ENCODE data around the gene STRA6.

The STRA6 gene

DNA sequence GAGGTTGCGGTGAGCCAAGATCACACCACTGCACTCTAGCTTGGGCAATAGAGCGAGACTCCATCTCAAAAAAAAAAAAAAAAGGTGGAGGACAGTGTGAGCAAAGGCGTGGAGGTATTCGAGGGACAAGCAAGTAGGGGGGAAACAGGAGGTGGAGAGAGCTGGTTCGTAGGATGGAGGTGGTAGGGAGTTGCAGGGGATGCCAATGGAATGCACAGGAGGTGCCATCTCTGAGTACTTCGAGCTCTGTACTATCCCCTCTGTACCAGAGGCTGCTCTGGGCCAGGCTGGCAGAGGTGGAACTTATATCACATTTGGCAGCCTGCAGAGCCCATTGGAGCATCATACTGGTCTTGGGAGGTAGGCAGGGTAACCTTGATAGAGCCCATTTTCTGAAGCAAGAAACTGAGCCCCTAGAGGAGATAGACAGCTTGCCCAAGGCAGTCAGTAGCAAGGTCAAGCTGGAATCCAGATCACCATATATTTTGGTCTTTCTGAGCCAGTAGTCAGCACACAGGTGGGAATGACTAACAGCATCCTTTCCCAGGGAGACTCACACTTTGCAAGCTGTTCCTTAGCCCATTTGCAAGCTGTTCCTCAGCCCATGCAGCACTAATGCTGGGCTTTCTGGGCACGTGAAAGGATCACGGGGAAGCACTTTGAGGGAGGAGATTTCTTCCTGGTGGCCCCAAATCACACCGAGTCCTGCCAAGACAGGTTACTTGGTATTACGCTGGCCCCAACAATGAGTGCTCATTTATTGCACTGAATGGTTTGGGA lies 24.4 kb upstream of the STRA6 start:
- DNase-seq (ENCODE audit: low read depth in 3 of 3), result no peak

DNA sequence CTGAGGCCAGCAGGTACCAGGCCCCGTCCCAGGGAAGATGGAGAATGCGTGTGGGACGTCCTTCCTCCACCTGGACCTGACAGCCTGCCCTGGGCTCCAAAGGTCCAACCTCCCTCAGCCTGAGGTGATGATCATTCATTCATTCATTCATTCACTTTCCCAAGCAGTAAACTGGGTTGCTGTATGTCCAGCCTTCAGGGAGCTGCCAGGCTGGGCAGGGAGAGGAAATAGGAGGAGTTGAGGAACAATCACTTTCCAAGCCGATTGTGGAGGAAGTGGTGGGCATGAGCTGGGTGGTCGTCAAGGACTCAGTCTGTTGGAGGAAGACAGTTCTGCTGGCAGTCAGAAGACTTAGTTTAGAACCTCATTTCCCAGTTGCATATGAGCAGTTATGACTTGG lies 23.3 kb upstream of the STRA6 start:
- DNase-seq (ENCODE audit: low read depth in 3 of 3), result no peak

DNA sequence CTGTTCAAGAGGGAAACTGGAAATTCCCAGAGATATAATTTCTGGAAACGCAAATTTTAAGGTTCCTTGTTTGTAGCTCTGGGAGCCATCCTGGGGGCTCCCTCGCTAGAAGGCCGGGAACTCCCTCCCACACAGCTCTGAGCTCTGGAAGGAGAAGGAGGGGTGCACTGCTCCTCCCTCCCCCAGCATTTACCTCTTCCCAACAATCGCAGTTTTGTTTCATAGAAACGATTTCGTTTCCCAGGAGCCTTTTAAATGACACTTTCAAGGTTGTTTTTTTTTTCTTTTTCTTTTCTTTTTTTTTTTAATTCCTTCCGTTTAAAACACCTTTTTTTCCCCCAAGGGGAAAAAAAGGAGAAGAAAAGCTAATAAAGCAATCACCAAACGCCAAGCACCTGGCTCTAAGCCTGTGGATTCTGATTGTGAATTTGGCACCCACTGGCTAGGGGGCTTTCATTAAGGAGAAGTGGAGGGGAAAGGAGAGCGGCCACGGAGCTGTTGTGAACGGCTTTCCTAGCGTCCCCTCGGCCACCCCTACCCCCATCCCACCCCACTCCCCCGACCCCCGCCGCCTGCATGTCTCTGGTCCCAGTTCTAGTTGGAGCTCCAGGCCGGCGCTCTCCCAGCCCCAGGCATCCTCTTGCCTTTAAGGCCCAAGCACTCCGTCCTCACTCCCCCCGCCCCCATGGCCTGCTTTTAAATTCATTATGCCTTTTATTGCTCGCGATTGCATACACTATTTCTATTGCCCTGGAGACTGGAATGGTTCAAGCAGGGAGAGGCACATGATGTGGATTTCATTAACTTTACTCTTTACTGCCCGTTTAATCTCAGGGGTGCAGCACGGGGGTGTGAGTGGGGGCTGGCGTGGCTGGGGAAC lies 19.9 kb upstream of the STRA6 start:
- no peak for DNase-seq (ENCODE audit: low read depth in 3 of 3)

DNA sequence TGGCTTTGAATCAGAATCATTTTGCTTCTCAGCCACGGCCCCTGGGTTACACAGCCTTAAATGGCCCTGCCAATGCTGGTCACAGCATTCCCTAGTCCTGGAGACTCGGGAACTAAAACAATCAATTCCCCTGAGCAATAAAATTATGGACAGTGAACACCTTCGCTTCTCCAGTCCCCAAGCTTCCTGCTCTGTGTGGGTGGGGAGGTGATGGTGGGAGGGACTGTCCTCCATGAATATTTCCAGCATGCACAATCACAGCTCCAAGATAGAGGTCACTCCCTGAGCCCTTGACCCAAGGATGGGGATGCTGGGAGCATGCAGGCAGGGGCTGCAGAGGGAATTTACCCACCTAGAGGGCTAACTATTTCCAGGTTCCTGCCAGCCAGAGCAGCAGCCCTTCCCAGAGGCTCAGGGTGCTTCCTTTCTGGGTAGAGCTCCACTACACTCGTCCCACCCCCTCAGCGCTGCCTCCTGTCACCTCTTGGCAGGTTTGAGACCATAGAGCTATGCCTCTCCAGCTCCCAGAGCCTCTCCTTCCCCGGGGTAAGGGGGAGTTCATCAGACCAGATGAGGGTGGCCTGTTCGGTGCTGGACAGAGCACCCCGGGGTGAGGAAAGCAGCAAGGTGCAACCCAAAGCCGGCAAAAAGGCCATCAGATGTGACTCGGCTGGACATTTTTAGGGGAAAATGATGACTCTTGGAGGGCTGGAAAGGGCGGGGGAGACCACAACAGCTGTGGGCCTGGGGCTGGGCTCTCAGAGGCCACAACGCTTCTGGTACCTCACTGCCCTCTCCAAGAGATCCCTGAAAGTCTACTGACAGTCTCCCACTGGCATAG lies 19.0 kb upstream of the STRA6 start:
- no peak for DNase-seq (ENCODE audit: low read depth in 3 of 3)

DNA sequence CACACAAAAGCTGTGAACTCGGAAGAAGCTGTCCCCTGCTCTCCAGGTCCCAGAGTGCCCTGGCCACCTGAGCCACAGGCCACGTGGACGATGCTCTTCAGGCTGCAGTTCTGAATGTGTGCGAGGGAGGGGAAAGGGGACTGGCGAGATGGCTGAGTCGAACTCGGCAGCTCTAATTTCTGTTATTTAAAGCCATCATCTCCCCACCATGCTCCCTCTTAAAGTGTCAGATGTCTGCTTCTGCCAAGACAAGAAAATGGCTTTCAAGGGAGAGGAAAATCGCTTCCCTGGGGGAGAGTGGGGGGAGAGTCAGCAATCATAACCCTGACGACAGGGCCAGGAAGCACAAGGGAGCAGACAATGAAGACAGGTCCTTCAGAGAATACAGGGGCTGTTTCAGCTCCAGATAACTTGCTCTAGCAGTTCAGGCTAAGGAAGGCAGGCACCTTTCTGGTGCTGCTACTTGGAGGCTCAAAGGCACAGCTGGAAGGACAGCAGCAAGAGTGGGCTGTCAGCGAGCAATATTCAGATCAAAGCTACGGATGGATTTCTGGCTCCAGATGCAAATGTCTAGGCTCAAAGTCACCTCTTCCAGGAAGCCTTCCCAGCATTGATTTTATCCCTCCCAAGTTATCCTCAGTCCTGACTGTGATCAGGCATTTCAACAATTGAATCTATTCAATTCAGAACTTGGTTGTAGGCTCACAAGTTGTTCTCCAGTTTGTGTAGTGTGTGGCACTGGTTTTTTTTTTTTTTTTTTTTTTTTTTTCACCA lies 18.1 kb upstream of the STRA6 start:
- no peak for DNase-seq (ENCODE audit: low read depth in 3 of 3)

DNA sequence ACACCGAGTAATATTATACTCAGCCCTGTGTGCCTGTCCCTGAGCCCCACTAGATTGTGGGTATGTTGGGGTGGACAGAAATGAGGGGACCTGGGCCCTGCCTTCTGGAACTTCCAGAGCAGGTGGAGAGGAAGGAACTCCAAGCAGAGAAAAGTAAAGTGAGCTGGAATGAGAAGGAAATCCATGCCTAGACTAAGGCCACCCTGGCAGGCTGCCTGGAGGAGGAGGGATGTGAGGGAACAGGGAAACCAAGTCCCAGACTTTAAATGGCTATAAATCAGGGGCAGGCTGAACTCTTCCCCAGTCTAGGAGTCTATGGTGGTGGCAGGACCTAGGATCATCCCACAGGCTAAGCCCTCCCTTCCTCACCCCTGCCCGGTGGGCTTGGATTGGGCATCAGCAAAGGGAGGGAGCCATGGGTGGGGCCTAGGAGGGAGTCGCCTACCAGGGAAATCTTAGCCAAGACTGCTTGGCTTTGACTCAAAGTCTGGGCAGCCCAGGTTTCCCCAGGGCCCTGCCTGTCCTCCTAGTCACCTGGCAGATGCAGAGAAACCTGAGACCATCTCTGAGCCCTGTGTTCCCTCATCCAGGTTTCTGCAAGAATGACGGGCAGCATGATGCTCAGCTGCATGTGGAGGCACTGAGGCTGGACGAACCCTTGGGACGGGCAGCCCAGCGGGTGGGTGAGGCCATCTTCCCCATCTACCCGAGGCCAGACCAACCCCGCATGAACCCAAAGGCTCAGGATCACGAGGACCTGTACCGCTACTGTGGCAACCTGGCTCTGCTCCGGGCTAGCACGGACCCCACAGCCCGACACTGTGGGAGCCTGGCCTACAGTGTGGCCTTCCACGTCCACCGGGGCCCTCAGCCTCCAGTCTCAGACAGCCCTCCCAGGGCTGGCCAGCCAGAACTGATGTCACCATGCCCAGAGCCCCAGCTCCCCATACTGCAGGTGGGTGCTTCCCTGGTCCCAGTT lies 15.6 kb upstream of the STRA6 start:
- DNase-seq (ENCODE audit: low read depth in 3 of 3), result no peak

DNA sequence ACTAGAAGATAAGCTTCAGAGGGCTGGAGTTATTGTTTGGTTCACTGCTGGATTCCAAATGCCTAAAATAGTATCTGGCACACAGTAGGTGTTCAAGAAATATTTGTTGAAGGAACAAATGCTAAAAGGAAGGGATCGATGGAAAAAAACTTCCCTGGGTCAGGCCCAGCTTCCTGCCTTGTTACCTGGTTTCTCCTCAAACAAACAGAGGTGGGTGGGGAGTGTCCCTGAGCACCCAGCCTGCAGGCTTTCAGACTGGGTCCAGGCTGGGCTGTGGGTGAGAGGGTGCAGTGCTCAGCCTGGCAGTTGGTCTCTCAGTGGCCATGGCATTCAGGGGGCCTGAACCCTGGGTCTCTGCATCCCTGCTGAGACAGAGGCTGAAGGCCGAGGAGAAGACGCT lies 14.4 kb upstream of the STRA6 start:
- no peak for DNase-seq (ENCODE audit: low read depth in 3 of 3)

DNA sequence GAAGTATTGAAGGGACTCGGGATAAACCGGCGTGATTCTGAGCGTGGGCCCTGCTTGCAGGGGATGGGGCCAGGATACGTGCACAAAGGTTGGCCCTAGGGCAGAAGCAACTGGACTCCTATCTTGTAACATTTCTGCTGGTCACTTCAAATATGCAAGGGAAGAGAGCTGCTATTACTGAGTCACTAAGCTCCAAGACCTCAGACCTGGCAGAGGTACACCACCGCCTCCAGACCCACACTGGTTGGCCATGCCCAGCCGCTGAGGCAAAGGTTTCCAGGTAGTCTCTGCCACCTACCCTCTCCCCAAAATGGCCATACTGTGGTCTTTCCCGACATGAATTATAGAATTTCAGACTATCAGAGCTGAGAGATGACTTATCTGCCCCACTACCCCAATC lies 13.4 kb upstream of the STRA6 start:
- DNase-seq (ENCODE audit: low read depth in 3 of 3), result no peak

DNA sequence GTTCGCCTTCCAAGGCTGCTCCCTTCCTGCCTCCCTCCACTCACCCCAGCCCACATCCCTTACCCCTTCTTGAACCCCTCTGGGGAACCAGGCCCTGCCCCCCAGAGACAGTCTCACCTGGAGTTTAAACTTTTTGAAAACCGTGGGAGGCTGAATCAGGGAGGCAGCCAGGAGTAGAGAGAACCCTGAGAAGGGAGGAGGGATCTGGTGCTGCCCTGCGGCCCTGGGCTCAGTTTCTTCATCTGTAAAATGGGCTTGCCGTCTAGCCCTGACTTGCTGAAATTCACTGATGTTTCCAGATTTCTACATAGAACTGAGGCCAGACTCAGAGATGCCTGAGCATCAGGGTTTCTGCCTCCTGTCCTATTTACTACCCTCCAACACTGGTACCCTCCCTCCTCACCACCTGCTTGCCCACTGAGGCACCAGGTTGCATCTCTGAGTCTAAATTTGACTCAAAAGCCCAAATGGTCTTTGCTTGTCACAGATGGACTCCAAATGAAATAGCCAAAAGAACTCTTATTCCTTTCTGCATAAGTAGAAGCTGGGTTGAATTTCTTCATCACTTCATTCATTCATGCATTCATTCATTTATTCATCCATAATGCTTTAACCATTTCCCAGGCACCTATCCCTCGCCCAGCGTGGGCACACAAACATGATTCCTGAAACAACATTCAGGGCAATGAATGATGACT lies 11.9 kb upstream of the STRA6 start:
- DNase-seq (ENCODE audit: low read depth in 3 of 3), result no peak

DNA sequence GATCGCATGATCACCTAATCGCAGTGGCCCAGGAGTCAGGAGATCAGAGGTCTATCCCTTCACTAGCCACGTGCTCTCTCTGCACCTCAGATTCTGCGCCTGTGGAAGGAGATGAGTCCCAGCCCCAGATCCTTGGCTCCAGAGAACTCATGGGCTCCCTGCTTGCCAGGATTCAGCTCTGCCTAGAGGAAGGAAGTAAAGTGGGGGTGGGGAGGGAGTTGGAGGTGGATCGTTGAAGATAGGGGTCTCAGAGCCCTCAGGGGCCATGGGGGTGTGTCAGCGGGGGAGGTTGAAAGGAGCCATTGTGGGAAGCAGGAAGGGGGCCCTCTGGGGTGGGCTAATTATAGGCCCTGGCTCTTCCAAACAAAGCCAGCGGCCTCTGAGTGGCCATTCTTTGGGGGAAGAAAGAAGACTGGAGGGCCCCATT lies 11.3 kb upstream of the STRA6 start:
- no peak for DNase-seq (ENCODE audit: low read depth in 3 of 3)

DNA sequence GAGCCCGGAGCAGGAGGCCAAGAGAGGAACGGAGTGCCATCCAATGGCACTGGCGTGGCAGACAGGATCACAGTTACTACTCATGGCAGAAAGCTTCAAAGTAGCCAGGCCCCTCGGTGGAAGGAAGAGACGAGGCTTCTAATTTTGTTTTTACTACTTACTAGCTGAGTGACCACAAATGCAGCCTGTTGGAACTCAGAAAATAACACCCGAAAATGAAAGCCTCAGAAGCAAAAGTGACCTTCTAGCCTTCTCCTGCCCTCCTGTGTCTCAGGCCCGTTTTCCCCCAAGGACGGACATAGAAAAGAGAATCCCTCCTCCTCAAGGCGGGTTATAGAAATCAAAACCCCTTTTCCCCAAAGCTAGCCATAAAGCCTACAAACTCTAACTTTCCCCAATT lies 9.9 kb upstream of the STRA6 start:
- no peak for DNase-seq (ENCODE audit: low read depth in 3 of 3)

DNA sequence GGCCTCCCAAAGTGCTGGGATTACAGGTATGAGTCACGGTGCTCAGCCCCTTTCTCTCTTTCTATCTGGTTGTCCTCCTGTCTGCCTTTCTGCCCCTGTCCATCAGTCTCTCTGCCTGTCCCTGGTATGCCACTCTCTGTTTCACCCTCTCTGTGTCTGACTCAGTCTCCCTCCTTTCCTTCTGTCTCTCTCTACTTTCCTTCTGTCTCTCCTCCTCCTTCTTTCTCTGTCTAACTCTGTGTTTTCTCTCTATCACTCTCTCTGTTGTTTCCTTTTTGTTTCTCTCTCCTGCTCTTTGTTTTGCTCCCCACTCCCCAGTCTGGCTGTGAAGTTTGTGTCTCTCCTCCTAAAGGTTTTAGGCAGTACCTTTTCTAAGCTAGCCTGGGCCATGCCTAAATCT lies 9.1 kb upstream of the STRA6 start:
- DNase-seq (ENCODE audit: low read depth in 3 of 3), result no peak

DNA sequence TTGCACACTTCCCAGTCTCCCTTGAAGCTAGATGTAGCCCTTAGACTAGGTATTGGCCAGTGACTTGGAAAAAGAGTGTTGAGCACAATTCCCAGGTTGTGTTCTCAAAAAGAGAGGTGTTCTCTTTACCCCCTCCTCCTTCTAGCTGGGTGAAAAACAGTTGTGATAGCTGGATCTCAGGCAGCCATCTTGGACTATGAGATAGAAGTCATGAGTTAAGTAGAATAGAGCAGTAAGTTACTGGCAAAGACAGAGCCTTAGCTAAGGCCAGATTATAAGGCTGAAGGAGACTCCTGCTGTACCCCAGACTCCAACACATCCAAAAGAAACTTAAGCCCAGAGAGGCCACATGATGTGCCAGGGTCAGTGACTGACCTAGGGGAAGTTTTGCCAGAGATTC lies 8.1 kb upstream of the STRA6 start:
- DNase-seq (ENCODE audit: low read depth in 3 of 3), result no peak

DNA sequence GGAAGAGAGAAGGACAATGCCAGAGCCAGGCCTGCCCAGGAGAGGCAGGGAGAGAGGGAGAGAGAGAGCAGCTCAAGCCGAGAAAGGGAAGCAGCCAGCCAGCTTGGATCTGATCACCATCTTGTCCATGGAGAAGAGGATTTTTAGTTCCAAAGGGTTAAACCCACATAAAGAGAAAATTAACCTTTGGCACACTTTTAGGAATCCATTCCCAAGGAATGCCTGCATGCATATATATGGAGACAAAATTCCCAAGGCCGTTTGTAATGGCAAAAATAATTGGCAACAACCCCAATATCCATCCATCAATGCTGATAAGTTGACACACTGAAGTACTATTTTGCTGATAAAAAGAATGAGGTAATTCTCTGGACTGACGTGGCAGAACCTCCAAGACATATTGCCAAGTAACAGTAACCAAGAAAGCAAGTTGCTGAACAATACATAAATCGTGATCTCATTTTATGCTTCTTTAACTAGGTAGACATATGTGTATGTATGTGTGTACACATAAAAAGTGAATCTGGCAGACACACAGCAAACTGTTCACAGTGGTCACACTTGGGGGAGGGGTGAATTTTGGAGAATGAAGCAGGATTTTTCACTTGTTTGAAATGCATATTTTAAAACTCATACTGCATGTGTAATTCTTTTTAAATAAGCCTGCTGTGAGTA lies 7.5 kb upstream of the STRA6 start:
- DNase-seq (ENCODE audit: low read depth in 3 of 3), result no peak

DNA sequence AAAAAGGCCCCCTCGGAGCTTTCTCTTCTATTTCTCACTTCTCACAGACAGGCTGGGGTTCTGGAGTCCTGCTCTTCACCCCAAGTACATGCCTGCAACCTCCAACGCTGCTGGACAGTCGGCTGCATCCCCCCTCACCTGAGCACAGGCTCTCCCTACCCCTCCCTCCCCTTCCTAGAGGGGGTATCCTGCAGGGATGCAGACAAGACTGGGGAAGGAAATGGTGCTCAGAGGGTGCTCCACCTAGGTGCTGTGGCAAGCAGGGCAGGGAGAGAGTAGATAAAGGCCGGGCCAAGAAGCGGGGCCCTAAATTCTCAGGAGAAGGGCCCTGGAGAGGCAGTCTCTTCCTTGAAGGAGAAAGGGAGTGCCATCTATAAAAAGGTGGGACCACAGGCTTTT lies 7.0 kb upstream of the STRA6 start:
- DNase-seq (ENCODE audit: low read depth in 3 of 3), result no peak

DNA sequence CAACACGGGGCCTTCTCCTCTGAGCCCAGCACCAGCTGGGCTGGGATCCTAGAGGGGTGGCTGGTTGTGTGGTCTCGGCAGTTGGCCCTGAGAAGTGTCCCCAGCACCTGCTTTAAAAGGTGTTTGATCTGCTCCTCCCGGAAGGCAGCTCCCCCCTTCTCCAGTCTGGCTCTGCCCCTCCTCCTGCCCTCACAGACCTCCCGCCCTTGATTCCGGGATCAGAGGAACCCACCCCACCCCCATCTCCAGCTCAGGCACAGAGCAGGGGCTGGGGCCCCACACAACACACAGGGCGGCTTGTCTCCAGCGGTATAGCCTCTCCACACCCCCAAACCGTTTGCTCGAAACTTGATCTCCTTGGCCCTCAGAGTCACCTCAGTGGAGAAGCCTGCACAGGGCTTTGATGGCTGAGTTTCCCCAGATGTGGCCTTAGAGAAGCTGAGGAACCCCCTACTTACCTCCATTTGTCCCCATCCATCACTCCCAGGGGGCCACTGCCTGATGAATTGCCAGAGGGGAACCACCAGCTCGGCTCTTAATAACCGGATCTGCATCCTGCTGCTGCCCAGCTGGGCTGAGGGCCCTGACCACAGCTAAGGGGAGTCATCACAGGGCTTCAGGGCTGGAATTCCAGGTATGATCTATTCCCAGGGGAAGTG lies 6.4 kb upstream of the STRA6 start:
- no peak for DNase-seq (ENCODE audit: low read depth in 3 of 3)

DNA sequence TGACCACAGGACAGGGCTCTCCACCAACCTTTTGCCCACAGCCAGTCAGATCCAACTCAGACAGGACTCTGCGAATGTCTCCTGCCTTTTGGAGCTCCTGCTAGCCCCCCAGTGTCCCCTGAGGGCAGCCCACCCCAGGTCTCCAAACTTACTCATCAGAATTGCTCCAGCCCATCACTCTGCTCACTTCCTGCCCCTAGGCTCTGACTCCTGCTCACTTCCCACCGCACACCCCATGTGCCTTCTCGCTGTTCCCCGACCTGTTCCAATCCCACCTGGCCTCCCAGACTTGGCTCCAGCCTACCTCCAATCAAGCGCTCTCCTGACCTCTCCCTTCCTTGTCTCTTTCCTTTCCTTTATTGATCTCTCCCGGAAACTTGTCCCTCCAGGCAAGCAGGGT lies 5.9 kb upstream of the STRA6 start:
- DNase-seq (ENCODE audit: low read depth in 3 of 3), result no peak

DNA sequence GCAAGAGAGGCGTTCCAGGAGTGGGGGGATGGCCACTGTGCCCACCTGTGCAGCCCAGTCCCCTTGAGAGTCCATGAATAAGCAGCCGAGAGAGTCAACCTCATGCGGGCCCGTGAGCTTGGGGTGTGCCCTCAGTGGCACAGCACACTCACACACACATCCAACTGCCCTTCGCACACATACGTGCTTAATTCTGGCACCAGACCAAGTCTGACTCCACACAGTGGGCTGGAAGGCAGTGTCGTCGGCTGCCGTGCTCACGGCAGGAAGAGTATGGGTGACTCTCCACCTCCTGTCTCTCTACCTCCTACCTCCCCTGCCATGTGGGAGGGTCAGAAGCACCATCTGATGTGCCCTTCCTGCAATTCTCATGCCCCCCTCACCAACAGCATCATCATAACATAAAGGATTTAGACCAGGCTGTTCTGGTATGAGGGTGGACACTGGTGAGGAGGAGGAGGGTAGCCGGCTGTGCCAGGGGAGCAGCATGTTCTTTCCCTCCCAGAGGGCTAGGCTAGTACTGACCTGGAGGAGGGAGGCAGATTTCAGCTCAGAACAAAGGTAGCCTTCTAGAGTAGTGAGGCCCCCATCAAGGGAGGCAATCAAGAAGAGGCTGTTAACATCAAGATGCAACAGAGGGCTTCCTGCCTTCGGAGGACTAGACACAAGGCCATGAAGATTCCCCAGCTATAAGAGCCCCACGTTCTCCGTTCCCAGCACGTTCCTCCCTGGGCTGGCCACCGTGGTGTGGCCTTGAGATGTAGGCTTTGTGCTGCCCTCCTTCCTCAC lies 5.3 kb upstream of the STRA6 start:
- no peak for DNase-seq (ENCODE audit: low read depth in 3 of 3)
